PC-3 (cell line): ENCODE measurements around the gene GRB10.

Source experiments
- CTCF ChIP-seq: fragments of 300-600 bp; sonication (generic); conservative IDR thresholded peaks from 2 replicates; pipeline ENCODE4 v1.5.1; 2017; ENCODE audit warnings: antibody characterized with exemption, low read depth, mild to moderate bottlenecking, low read length
- EZH2 ChIP-seq: fragments of 300-600 bp; sonication (generic); IDR thresholded peaks from one replicate; pipeline ENCODE4 v1.6.1; 2017; ENCODE audit warnings: antibody characterized with exemption, mild to moderate bottlenecking, low read length; ENCODE audit not compliant: unreplicated experiment

GRCh38 chr7:50757703-50758390 lies 24.8 kb downstream of the GRB10 start:
- TF ChIP-seq EZH2 (no peak), CTCF (no peak)
